Measurements from ENCODE around the gene ARPC5L.

GRCh38 chr9:124852829-124853531 is 8.9 kb upstream of the ARPC5L start, which contains the start of gene WDR38:
- TF ChIP-seq POLR2A (IDR thresholded peaks at IDR 0.05; ENCODE audit: low read depth, low read length), result no peak
- TF ChIP-seq TAF1 (IDR thresholded peaks at IDR 0.05; ENCODE audit: low read depth, low read length), result no peak

Measured in GM12891 (cell line).